Trophoblast cell (in vitro differentiated cells and primary cell): ENCODE results near the gene LMO4.

Experiments
- DNase-seq, 2 donors: peaks; one replicate each; pipeline ENCODE4 v3.0.0-alpha.2; 2016
- H2AFZ ChIP-seq: 2 replicates; pipeline ENCODE4 v1.6.1; 2013; ENCODE audit warnings: low read length, moderate library complexity, mild to moderate bottlenecking; ENCODE audit not compliant: insufficient read depth, poor library complexity
- H2AK5ac ChIP-seq: 2 replicates; pipeline ENCODE4 v1.6.1; 2013; ENCODE audit warnings: mild to moderate bottlenecking, low read length
- H2BK120ac ChIP-seq: 2 replicates; pipeline ENCODE4 v1.6.1; 2013; ENCODE audit warnings: low read length, mild to moderate bottlenecking, moderate library complexity; ENCODE audit not compliant: insufficient read depth, poor library complexity
- H2BK12ac ChIP-seq: 2 replicates; pipeline ENCODE4 v1.6.1; 2013; ENCODE audit warnings: mild to moderate bottlenecking, low read length, moderate library complexity
- H2BK5ac ChIP-seq: 2 replicates; pipeline ENCODE4 v1.6.1; 2013; ENCODE audit warnings: low read length, low read depth, moderate library complexity, mild to moderate bottlenecking; ENCODE audit not compliant: poor library complexity
- H3K14ac ChIP-seq: 2 replicates; pipeline ENCODE4 v1.6.1; 2013; ENCODE audit warnings: mild to moderate bottlenecking, low read length
- H3K18ac ChIP-seq: 2 replicates; pipeline ENCODE4 v1.6.1; 2013; ENCODE audit warnings: mild to moderate bottlenecking, low read length
- H3K23ac ChIP-seq: 2 replicates; pipeline ENCODE4 v1.6.1; 2013; ENCODE audit warnings: low read length
- H3K27ac ChIP-seq: 2 replicates; pipeline ENCODE4 v1.5.1; 2013; ENCODE audit warnings: low read depth, mild to moderate bottlenecking, inconsistent platforms, low read length, moderate library complexity
- H3K27me3 ChIP-seq: 2 replicates; pipeline ENCODE4 v1.6.1; 2013; ENCODE audit warnings: inconsistent platforms, mild to moderate bottlenecking, low read length, moderate library complexity; ENCODE audit not compliant: insufficient read depth
- H3K36me3 ChIP-seq, 2 experiments: 1 replicate in 1 of 2; 2 replicates in 1 of 2; pipeline ENCODE4 v1.6.1; 2013; ENCODE audit warnings: low read length in 2 of 2, mild to moderate bottlenecking in 2 of 2, moderate library complexity in 1 of 2; ENCODE audit not compliant: insufficient read depth in 2 of 2, control insufficient read depth in 1 of 2
- H3K4ac ChIP-seq: 2 replicates; pipeline ENCODE4 v1.6.1; 2013; ENCODE audit warnings: low read depth, mild to moderate bottlenecking, low read length, moderate library complexity
- H3K4me1 ChIP-seq, 2 experiments: 1 replicate in 1 of 2; 2 replicates in 1 of 2; pipeline ENCODE4 v1.6.1; 2013; ENCODE audit warnings: low read length in 2 of 2, mild to moderate bottlenecking in 2 of 2, moderate library complexity in 1 of 2; ENCODE audit not compliant: insufficient read depth in 2 of 2, control insufficient read depth in 1 of 2
- H3K4me2 ChIP-seq: 2 replicates; pipeline ENCODE4 v1.6.1; 2013; ENCODE audit warnings: inconsistent platforms, mild to moderate bottlenecking, low read length, moderate library complexity
- H3K4me3 ChIP-seq: 2 replicates; pipeline ENCODE4 v1.5.1; 2013; ENCODE audit warnings: mild to moderate bottlenecking, low read depth, low read length, inconsistent platforms
- H3K79me1 ChIP-seq: one replicate; pipeline ENCODE4 v1.6.1; 2013; ENCODE audit warnings: low read length
- H3K79me2 ChIP-seq: 2 replicates; pipeline ENCODE4 v1.6.1; 2013; ENCODE audit warnings: low read length, mild to moderate bottlenecking; ENCODE audit not compliant: control insufficient read depth, insufficient read depth, poor library complexity
- H3K9ac ChIP-seq: 2 replicates; pipeline ENCODE4 v1.6.1; 2013; ENCODE audit warnings: mild to moderate bottlenecking, low read length
- H3K9me3 ChIP-seq: 2 replicates; pipeline ENCODE4 v1.6.1; 2013; ENCODE audit warnings: low read depth, mild to moderate bottlenecking, control low read depth, inconsistent platforms, low read length; ENCODE audit not compliant: insufficient read depth
- H4K12ac ChIP-seq: 2 replicates; pipeline ENCODE4 v1.6.1; 2013; ENCODE audit warnings: low read depth, mild to moderate bottlenecking, low read length, moderate library complexity
- H4K8ac ChIP-seq: 2 replicates; pipeline ENCODE4 v1.6.1; 2013; ENCODE audit warnings: low read depth, mild to moderate bottlenecking, low read length, moderate library complexity
- H4K91ac ChIP-seq: one replicate; pipeline ENCODE4 v1.6.1; 2013; ENCODE audit warnings: low read depth, mild to moderate bottlenecking, low read length, moderate library complexity
- WGBS: extraction: QIAGEN DNeasy Blood & Tissue Kit; methylation state at CpG from one replicate; pipeline ENCODE4 v1.1.7; 2013; ENCODE audit warnings: missing lambda C conversion rate; ENCODE audit not compliant: insufficient read length, insufficient coverage; ENCODE audit errors: extremely low coverage; 5-methylcytosine and 5-hydroxymethylcytosine counted together

The LMO4 gene

GRCh38 chr1:87355894-87356293, 27.2 kb downstream of the LMO4 start:
- WGBS = no CpG with 5 or more reads among the region's 3 CpGs
- no peak overlapping the region for H4K91ac ChIP-seq

GRCh38 chr1:87356591-87356990, 27.9 kb downstream of the LMO4 start:
- H3K23ac ChIP-seq = no peak overlapping the region
- no peak overlapping the region for H2AK5ac ChIP-seq
- H3K79me1 ChIP-seq = no peaks in the 10 kb centered on the region
- H3K4me3 ChIP-seq = no peak overlapping the region
- no peak overlapping the region for H3K14ac ChIP-seq
- no peak overlapping the region for H4K91ac ChIP-seq
- no peak overlapping the region for H3K9ac ChIP-seq
- no peak overlapping the region for H2BK120ac ChIP-seq
- no peak overlapping the region for H2AFZ ChIP-seq
- H2BK5ac ChIP-seq = no peak overlapping the region
- H4K8ac ChIP-seq = no peak overlapping the region
- no CpG with 5 or more reads among the region's 5 CpGs for WGBS
- no peaks in the 10 kb centered on the region for H3K79me2 ChIP-seq
- no peaks in the 10 kb centered on the region for H3K4me1 ChIP-seq
- H3K4me2 ChIP-seq = no peak overlapping the region
- H3K27ac ChIP-seq = no peak overlapping the region
- no peak overlapping the region for H2BK12ac ChIP-seq
- no peak overlapping the region for H4K12ac ChIP-seq
- H3K9me3 ChIP-seq = no peaks in the 10 kb centered on the region
- no peak overlapping the region for H3K4ac ChIP-seq
- H3K18ac ChIP-seq = no peak overlapping the region
- DNase-seq = no peak
- no peaks in the 10 kb centered on the region for H3K36me3 ChIP-seq
- H3K27me3 ChIP-seq = no peaks in the 10 kb centered on the region

More at GRCh38 chr1:87355894-87356293, 27.2 kb downstream of the LMO4 start:
- H3K36me3 ChIP-seq = no peaks in the 10 kb centered on the region
- H3K79me1 ChIP-seq = no peaks in the 10 kb centered on the region
- H2BK120ac ChIP-seq = no peak overlapping the region
- no peak overlapping the region for H2AK5ac ChIP-seq
- no peak overlapping the region for H3K4me3 ChIP-seq
- DNase-seq = no peak
- H2BK12ac ChIP-seq = no peak overlapping the region
- H3K4ac ChIP-seq = no peak overlapping the region
- no peaks in the 10 kb centered on the region for H3K9me3 ChIP-seq
- no peak overlapping the region for H3K9ac ChIP-seq
- no peak overlapping the region for H3K23ac ChIP-seq
- H4K8ac ChIP-seq = no peak overlapping the region
- H3K27ac ChIP-seq = no peak overlapping the region
- no peak overlapping the region for H3K4me2 ChIP-seq
- no peak overlapping the region for H3K14ac ChIP-seq
- no peaks in the 10 kb centered on the region for H3K4me1 ChIP-seq
- H3K79me2 ChIP-seq = no peaks in the 10 kb centered on the region
- H4K12ac ChIP-seq = no peak overlapping the region
- H3K27me3 ChIP-seq = no peaks in the 10 kb centered on the region
- no peak overlapping the region for H2AFZ ChIP-seq
- H2BK5ac ChIP-seq = no peak overlapping the region
- no peak overlapping the region for H3K18ac ChIP-seq

DNA sequence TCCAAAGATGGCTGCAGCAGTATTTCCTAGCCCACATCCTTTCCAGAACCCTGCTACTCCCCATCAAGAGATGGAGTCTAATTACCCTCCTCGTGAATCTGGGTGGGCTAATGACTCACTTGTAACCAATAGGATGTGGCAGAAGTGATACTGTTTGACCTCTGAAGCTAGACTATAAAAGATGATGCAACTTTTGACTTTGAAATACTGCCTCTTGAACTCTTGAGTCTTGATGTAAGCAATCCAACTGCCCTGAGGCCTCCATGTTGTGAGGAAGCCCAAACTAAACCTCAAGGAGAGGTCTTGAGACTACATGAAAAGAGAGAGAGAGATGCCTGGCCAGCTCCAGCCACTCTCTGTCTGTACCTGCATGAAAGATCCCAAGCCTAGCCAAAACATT, 29.5 kb downstream of the LMO4 start:
- H2AFZ ChIP-seq = no peak overlapping the region
- no peak overlapping the region for H3K9ac ChIP-seq
- H3K4me3 ChIP-seq = no peak overlapping the region
- no CpG with 5 or more reads among the region's 1 CpG for WGBS
- H2AK5ac ChIP-seq = no peak overlapping the region
- H3K27me3 ChIP-seq = no peaks in the 10 kb centered on the region
- no peak overlapping the region for H3K4ac ChIP-seq
- H3K79me1 ChIP-seq = no peaks in the 10 kb centered on the region
- no peak overlapping the region for H3K23ac ChIP-seq
- H4K8ac ChIP-seq = no peak overlapping the region
- no peak overlapping the region for H4K91ac ChIP-seq
- no peak overlapping the region for H4K12ac ChIP-seq
- H3K9me3 ChIP-seq = no peaks in the 10 kb centered on the region
- no peaks in the 10 kb centered on the region for H3K36me3 ChIP-seq
- no peak overlapping the region for H3K18ac ChIP-seq
- no peak overlapping the region for H2BK120ac ChIP-seq
- no peak for DNase-seq
- H3K4me1 ChIP-seq = no peaks in the 10 kb centered on the region
- H3K4me2 ChIP-seq = no peak overlapping the region
- H3K79me2 ChIP-seq = no peaks in the 10 kb centered on the region
- H3K14ac ChIP-seq = no peak overlapping the region
- no peak overlapping the region for H3K27ac ChIP-seq
- no peak overlapping the region for H2BK12ac ChIP-seq
- no peak overlapping the region for H2BK5ac ChIP-seq

GRCh38 chr1:87359586-87359985, 30.9 kb downstream of the LMO4 start:
- Histone ChIP-seq H3K14ac (no peak overlapping the region), H3K23ac (no peak overlapping the region), H3K27me3 (no peaks in the 10 kb centered on the region), H3K4me3 (no peak overlapping the region), H3K27ac (no peak overlapping the region), H2BK120ac (no peak overlapping the region), H4K12ac (no peak overlapping the region), H3K79me1 (no peaks in the 10 kb centered on the region), H4K8ac (no peak overlapping the region), H3K4ac (no peak overlapping the region), H3K18ac (no peak overlapping the region), H3K4me1 (no peaks in the 10 kb centered on the region), H2BK5ac (no peak overlapping the region), H4K91ac (no peak overlapping the region), H2AFZ (no peak overlapping the region), H2BK12ac (no peak overlapping the region), H3K36me3 (no peaks in the 10 kb centered on the region), H3K4me2 (no peak overlapping the region), H3K79me2 (no peaks in the 10 kb centered on the region), H2AK5ac (no peak overlapping the region), H3K9me3 (no peaks in the 10 kb centered on the region), H3K9ac (no peak overlapping the region)
- no CpG with 5 or more reads among the region's 1 CpG for WGBS
- no peak for DNase-seq
